CD4-positive, alpha-beta T cell treated with Interferon alpha-2 for 1 hour (primary cell): Measurements from ENCODE around the gene DIP2B.
"Not testable (repeated sequence)": the region's sequence is repeated elsewhere in the genome, so short reads cannot be mapped to it uniquely, and the experiment has no call there.

Source experiments
- DNase-seq, 2 donors: peaks; one replicate each; pipeline ENCODE4 v3.0.0-alpha.2; 2020 to 2022

The DIP2B gene

DNA sequence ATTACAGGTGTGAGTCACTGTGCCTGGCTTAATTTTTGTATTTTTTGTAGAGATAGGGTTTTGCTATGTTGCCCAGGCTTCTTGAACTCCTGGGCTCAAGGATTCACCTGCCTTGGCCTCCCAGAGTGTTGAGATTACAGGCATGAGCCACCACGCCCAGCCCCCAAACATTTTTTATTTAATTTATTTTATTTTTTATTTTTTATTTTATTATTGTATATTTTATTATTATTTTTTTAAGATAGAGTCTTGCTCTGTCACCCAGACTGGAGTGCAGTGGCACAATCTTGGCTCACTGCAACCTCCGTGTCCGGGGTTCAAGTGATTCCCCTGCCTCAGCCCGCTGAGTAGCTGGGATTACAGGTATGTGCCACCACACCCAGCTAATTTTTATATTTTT is 17.0 kb downstream of the DIP2B start:
- DNase-seq, result not testable (repeated sequence)

DNA sequence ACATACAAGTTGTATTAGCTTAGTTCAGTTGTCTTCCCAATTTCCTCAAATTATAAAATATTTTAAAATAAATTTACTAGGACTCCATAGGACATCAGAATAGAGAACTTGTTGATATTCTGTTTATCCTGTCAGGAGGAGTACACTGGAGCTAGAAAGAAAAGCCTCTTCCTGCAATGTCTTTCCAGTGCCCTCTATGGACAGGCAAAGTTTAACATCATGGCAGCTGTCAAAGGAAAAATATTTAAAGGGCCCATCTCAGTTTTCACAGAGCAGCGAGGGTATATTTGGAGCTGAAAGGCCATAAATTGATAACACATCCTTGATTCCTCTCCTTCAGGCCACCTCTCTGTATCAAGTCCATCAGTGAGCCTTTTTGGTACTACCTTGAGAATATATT is 19.0 kb downstream of the DIP2B start:
- DNase-seq, result no peak

DNA sequence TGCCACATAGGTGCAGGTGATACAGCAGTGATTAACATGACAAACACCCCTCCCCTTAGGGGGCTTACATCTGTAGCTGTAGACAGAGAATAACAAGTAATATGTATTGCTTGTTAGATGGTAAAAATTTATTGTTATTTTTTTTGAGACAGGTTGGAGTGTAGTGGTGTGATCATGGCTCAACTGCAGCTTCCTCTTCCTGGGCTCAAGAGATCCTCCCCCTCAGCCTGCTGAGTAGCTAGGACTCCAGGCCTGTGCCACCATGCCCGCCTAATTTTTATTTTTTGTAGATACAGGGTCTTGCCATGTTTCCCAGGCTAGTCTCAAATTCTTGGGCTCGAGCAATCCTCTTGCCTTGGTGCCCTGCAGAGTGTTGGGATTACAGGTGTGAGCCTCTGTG is 19.8 kb downstream of the DIP2B start:
- no peak for DNase-seq

- no peak for DNase-seq
Observed at GRCh38 chr12:50525422-50525821, 20.6 kb downstream of the DIP2B start.

GRCh38 chr12:50527359-50527726 is 22.6 kb downstream of the DIP2B start:
- no peak for DNase-seq

- DNase-seq, result no peak
Observed at GRCh38 chr12:50528800-50529199, 24.0 kb downstream of the DIP2B start.

DNA sequence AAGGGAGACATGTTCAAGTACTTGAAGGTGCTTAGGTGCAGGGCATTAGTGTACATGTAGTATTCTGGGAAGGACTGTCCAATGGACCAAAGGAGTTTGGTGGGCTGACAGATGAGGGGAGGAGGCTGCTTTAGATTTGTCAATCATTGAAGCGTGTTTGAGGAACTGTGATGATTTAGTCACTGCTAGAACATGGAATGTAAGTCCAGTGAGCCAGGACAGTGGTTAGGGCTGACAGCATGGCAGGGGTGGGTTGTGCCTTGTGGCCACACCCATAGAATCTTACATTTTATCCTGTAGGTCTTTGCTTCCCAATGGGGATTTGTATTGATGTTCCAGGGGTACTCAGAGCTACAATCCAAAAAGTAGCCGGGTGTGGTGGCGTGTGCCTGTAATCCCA is 24.6 kb downstream of the DIP2B start:
- no peak for DNase-seq

DNA sequence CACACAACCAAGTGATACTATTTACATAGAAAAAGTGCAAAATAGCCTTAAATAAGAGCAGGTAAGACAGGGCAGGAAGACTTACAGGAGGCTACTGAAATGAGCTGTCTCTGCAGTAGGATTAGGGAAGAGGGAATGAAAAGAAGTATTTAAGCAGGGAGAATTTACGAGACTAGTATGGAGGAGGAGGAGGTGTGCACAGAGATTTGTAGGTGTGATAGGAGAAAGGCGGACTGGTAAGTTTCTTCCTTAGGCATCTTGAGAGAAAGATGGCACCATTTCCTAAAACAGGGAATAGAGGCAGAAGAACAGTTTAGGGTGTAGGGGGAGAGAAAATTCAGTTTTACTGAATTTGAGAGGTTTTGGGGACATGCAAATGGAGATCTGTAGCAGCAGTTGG is 25.7 kb downstream of the DIP2B start:
- DNase-seq, result no peak

DNA sequence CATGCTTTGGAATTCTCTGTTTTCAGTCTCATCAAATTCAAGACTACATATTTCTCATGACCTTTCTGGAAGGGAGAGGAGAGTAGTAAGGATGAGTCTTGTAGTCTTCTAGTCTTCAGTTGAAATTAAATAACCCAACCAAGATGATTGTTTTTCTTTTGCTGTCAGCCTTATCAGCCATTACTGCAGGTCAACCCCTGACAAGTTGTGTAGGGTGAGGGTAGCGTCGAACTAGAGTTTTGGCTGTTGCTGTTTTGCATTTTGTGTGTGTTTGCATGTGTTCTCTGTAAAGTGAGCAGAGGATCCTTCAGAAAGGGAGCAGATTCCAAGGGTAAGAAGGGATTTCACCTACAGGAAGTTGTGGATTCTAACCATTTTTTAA is 28.4 kb downstream of the DIP2B start:
- DNase-seq, result no peak

DNA sequence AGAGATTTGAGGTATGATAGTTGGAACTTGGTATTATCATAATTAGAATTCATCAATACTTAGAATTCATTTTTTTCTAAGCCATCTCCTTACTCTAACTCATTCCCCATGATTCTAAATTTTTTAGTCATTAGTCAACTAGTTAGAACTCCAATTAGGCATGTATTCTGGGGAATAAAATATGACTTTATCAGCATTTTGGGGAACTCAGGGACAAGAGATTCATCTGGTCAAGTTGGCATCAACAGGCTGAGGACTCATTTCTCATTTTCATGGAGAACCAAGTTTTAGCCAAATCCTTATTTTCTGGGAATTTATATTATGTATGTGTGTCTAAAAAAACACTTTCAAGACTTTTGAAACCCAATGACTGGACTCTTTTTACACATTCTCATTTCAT is 29.2 kb downstream of the DIP2B start:
- DNase-seq, result no peak

GRCh38 chr12:50536831-50537537 is 32.2 kb downstream of the DIP2B start:
- DNase-seq, result no peak

DNA sequence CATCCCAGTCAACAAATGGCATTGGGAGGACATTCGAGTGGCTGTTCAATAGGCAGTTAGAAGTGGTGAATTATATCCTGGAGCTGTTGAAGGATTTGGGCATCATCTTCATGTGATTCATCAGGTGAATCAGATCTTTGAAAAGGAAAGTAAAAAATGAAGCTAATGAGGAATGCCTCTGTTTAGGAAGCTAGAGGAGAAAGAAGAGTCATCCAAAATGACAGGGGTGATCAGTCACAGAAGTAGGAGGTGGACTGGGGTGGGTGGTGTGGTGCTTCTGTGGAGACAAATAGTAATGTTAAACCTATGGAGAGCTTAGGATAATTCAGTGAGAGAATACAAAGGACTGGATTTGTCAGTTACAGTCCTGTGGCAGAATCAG is 32.7 kb downstream of the DIP2B start:
- no peak for DNase-seq

DNA sequence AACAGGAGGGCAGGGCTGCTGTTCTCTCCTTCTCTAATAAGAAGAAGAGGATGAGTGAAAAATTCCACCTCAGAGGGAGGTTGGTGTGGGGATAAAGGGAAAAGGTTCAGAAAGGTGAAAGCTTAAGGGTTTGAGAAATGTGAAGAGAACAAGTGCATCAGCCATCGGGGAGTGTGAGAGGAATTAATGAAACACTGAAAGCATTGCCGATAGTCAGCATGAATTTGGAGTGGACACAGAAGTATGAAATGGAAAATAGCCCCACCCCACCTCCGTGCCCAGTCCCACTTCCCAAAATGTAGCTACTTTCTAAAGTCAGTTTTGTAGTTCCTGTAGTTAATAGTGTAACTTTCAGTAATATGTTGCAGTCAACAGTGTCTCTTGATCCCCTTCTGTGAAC is 33.4 kb downstream of the DIP2B start:
- no peak for DNase-seq

DNA sequence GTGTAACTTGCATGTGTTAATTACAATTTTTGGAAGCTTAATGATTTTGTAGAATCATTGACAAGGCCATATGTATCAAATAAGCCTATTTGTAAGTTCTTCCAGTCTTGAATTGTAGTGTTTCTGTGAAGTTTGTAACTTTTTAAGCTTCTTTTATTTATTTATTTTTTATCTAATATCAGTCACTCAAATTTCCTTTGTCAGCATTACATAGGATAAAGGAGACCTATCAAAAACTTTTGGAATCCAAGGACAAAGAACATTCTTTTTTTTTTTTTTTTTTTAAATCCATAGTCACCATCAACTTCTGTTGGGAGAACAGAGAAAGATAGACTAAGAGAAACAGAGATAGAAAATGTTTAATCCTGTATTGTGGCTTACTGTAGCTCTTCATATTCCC is 36.4 kb downstream of the DIP2B start:
- no peak for DNase-seq

- no peak for DNase-seq
Observed at GRCh38 chr12:50542448-50542847, 37.7 kb downstream of the DIP2B start.

DNA sequence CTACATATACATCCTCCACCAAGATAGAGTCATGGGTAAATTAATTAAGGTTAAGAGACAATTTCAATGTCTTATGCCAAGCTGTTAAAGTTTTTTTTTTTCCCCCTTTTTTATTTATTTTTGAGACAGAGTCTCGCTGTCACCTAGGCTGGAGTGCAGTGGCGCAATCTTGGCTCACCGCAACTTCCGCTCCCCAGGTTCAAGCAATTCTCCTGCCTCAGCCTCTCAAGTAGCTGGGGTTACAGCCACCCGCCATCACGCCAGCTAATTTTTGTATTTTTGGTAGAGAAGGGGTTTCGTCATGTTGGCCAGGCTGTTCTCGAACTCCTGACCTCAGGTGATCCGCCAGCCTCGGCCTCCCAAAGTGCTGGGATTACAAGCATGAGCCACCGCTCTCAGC is 38.4 kb downstream of the DIP2B start:
- DNase-seq, result not testable (repeated sequence)

DNA sequence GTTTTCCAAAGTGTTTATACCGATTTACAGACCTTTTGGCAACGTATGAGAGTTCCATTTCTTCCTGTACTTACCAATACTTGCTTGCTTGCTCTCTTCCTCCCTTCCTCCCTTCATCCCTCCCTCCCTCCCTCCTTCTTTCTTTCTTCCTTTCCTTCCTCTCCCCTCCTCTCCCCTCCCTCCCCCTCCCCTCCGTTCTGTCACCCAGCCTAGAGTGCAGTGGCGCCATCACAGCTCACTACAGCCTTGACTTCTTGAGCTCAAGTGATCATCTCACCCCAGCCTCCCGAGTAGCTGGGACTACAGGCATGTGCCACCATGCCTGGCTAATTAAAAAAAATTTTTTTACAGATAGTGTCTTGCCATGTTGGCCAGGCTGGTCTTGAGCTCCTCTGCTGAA is 40.4 kb downstream of the DIP2B start:
- DNase-seq, result no peak

- DNase-seq, result no peak
Observed at GRCh38 chr12:50545786-50546185, 41.0 kb downstream of the DIP2B start.

DNA sequence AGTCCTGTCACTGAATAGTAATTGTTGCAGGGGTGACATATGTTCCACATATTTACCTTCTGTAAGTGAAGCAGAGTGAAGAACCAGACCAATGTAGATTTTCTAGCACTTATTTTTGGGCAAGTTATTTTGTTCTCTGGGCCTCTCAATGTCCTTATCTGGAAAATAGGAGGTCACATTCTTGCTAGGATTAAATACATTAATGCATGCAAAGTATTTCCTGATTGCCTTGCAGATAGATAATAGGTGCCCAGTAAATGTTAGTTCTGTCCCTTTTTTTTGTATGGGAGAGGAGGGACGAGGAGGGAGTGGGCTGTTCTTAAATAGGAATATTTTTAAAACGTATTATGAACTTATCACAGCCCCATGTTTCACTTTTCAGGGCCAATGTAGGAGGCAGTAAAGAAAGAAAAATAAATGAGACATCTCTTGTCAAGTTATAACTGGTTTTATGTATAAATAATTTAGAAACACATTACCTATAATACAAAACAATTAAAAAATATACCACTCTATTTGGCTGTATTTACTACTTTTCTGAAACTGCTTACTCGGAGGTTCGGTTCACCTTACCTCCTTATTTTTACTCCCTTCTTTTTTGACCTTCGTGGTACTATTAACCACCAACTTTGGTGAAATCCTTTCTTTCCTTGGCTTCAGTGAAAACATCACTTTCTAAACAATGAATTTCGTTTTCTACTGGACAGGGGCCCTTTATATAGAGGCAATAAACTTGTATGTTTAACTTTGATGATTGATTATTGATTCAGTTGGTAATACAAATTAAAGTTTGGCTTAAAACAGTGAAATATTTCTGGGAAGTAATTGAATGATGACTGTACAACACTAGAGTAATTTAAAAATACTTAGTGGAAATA is 41.9 kb downstream of the DIP2B start:
- DNase-seq, result no peak

DNA sequence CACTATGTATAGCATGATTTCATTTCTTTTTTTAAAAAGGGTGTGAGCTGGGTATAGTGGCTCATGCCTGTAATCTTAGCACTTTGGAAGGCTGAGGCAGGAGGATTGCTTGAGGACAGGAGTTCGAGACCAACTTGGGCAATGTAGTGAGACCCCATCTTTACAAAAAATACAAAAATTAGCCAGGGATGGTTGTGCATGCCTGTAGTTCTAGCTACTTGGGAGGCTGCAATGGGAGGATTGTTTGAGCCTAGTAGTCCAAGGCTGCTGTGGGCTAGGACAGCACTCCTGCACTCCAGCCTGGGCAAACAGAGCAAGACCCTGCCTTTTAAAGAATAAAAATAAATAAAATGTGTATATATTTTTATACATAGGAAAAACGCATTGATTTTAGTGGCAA is 43.0 kb downstream of the DIP2B start:
- DNase-seq, result no peak

GRCh38 chr12:50549885-50550284 is 45.1 kb downstream of the DIP2B start:
- no peak for DNase-seq

DNA sequence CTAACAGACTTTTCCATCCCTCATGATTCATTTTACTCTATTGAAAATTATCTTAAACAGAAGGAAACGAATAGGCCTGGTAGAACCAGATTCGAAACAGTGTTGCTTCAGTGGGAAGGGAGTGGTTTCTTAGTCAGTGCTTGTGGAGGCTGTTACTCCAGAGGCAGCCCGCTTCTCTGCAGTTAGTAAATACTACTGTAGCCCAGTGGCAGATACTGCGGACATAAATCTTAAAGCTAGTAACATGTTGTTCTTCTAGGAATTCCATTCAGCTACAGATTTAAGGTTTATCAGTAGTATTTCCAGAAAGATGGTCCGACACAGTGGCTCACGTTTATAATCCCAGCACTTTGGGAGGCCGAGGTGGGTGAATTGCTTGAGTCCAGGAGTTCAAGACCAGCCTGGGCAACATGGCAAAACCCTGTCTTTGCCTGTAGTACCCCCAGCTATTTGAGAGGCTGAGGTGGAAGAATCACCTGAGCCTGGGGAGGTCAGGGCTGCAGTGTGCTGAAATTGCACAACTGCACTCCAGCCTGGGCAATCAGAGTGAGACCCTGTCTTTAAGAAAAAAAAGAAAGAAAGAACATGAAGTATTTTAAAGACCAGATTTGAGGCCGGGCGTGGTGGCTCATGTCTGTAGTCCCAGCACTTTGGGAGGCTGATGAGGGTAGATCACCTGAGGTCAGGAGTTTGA is 45.9 kb downstream of the DIP2B start:
- DNase-seq, result no peak

GRCh38 chr12:50551866-50552265 is 47.1 kb downstream of the DIP2B start:
- DNase-seq, result no peak

GRCh38 chr12:50554651-50555050 is 49.9 kb downstream of the DIP2B start:
- no peak for DNase-seq
